Astrocyte of the cerebellum (primary cell): ENCODE measurements around the gene UQCR10.

ENCODE experiments used
- DNase-seq: peaks from one replicate; pipeline ENCODE4 v3.0.0-alpha.2; 2011; ENCODE audit warnings: low read depth
- H3K4me3 ChIP-seq: 2 replicates; pipeline ENCODE4 v1.5.1; 2011; ENCODE audit warnings: mild to moderate bottlenecking, low read depth, low read length, moderate library complexity
- in situ Hi-C: cut with HindIII; loops from 2 replicates; pipeline ENCODE4 v1.10.0; 2017; ENCODE audit warnings: low sequenced_read_pairs
- TF ChIP-seq, protein P1 (sequence below): IDR thresholded peaks from 2 replicates; pipeline ENCODE4 v1.5.1; 2012; ENCODE audit warnings: low read length, low read depth, moderate library complexity, mild to moderate bottlenecking; ENCODE audit errors: missing control alignments

UQCR10 gene

DNA sequence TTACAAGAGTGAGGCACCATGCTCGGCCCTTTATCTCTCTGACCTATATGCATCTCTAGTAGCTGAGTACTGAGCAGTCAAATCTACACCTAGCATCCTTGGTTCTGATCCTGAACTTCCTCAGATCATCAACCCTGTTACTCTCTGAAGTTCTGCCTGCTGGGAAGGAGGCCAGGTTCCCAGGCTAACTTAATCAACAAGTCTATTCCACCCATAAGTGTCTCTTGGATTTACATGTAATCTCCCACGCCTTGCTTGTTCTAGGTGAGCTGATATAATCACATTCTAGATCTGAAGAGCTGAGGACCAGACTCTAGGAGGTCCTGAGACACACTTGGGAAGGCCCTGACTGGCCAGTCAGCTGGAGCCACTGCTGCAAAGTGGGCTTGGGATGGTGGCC lies 25.2 kb upstream of the UQCR10 start:
- in situ Hi-C loops, result no loop called here
- DNase-seq, result no peak

DNA sequence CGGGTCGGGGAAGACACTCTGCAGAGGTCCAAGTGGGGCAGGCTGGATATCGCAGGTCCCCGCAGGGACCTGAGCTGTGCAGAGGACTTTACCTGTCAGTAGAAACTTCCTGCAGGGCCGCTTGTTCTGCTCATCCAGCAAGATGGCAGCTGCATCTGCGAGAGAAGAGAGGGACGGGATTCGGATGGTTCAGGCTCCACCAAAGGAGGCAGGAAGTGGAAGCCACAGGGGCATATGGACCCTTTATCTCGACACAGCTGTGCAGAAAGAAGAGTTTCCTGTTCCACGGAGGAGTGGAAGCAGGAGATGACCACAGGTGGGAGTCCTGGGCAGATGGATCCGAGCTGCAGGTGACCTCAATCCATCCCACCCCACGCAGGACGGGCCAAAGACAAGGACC lies 24.8 kb upstream of the UQCR10 start:
- in situ Hi-C loops, result no loop called here
- TF ChIP-seq, protein P1, sequence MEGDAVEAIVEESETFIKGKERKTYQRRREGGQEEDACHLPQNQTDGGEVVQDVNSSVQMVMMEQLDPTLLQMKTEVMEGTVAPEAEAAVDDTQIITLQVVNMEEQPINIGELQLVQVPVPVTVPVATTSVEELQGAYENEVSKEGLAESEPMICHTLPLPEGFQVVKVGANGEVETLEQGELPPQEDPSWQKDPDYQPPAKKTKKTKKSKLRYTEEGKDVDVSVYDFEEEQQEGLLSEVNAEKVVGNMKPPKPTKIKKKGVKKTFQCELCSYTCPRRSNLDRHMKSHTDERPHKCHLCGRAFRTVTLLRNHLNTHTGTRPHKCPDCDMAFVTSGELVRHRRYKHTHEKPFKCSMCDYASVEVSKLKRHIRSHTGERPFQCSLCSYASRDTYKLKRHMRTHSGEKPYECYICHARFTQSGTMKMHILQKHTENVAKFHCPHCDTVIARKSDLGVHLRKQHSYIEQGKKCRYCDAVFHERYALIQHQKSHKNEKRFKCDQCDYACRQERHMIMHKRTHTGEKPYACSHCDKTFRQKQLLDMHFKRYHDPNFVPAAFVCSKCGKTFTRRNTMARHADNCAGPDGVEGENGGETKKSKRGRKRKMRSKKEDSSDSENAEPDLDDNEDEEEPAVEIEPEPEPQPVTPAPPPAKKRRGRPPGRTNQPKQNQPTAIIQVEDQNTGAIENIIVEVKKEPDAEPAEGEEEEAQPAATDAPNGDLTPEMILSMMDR, result no peak
- H3K4me3 ChIP-seq, result no peak overlapping the region
- no peak for DNase-seq

More for the DNA sequence above, 25.2 kb upstream of the UQCR10 start:
- no peak overlapping the region for H3K4me3 ChIP-seq
- TF ChIP-seq, protein P1, result no peak

DNA sequence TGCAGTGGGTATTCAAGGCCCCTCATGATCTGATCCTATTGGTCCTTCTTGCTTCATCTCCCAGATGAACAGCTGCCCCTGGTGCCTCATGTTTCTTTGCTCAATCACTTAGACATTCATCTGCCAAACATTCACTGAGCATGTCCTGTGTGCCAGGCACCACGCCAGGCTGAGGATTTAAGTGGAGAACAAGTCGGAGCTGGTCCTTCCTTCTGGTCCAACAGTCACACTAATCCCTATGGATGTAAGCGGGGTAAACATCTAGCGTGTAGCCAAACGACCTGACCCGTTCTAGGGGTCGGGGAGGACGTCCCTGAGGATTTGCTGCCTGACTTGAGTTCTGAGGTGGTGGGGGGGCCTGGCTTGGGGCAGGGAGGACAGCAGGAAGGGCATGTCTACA lies 22.3 kb upstream of the UQCR10 start:
- TF ChIP-seq, protein P1, result no peak
- DNase-seq, result no peak
- no peak overlapping the region for H3K4me3 ChIP-seq
- in situ Hi-C loops, result no loop called here

DNA sequence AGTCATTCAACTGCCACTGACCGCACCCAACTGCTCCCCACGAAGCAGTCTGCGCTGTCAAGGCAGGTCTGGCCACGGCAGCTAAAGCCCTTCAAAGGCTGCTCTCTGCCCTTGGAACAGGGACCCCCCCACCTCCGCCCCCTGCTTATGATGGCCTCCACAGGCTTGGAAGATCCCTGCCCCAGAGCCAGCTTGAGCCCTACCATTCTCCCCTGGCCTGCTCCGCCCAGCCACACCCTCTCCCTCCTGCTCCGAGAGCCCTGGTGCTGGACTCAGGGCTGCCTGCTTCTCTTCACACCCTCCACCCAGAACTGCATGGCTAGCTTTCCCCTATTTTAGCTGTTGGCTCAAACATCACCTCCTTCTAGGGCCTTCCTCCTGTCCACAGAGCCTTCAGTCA lies 19.3 kb upstream of the UQCR10 start:
- no peak overlapping the region for H3K4me3 ChIP-seq
- DNase-seq, result no peak
- in situ Hi-C loops, result no loop called here
- TF ChIP-seq, protein P1, result no peak

DNA sequence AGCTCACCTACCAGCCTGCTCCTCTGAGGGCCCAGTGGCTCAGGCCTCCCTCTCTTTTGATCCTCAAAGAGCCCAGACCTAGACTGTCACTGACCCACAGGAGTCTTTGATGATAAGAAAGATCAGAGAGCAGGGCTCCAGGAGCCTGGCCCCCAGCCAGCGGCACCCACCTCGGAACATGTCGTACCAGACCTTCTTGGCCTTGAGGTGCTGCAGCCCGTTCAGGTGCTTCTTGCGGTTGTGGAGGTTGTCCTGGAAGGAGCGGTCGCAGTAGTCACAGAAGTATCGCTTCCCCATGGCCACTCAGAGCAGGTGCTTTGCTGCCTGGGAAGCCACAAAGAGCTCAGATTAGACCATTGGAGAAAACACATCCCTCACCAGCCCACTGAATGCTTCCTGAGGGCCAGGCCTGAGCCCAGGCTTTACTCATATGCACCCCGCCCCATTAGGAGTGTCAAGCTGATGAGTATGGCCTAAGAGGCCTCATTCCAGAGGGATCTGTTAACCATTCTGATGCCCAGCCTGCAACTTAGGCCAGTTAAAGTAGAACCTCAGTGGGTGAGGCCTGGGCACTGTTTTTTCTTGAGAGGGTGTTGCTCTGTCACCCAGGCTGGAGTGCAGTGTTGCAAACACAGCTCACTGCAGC lies 18.8 kb upstream of the UQCR10 start:
- in situ Hi-C loops, result no loop called here
- DNase-seq, result no peak
- TF ChIP-seq, protein P1, result no peak
- H3K4me3 ChIP-seq, result no peak overlapping the region

DNA sequence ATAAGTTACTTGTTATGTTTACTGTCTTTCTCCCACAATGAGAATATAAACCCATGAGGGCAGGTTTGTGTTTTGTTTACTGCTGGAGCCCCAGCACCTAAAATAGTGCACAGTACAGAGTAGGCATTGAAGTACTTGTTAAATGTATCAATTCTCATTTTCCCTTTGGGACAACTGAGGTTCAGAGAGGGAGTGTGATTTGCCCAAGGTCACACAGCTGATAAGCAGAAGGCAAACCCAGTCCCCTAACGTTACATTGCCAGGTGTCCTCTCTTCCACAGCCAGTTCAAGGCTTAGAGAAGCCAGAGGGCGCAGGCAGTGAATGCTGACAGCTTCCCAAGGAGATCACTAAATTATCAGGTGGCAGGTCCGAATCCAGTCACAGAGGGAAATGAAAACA lies 17.1 kb upstream of the UQCR10 start:
- TF ChIP-seq, protein P1, result no peak
- no peak for DNase-seq
- H3K4me3 ChIP-seq, result no peak overlapping the region
- in situ Hi-C loops, result no loop called here
